HEK293 (cell line): Measurements from ENCODE around the gene SNAPC4.

Source experiments
- CTCF ChIA-PET: fragments of 350-600 bp; formaldehyde crosslinking; extraction: SDS; loops from one replicate; lab custom pipeline; 2021; ENCODE audit warnings: antibody characterized with exemption; lab: Yijun Ruan, JAX
- POLR2A ChIA-PET: fragments of 300-600 bp; formaldehyde crosslinking; extraction: SDS; loops from one replicate; lab custom pipeline; 2020; ENCODE audit warnings: antibody characterized with exemption, inconsistent platforms; lab: Yijun Ruan, JAX
- H3K27ac ChIP-seq: fragments of 200-500 bp; sonication (Bioruptor generic); 2 replicates; pipeline ENCODE4 v1.5.1; 2014; ENCODE audit warnings: low read depth, low read length, control low read depth, inconsistent platforms; ENCODE audit errors: extremely low read depth
- H3K36me3 ChIP-seq, 2 experiments: fragments of 200-500 bp in 1 of 2; sonication (Bioruptor generic) in 1 of 2; 1 replicate in 1 of 2; 2 replicates in 1 of 2; pipeline ENCODE4 v1.5.1; 2014 to 2017; ENCODE audit warnings: inconsistent platforms in 2 of 2, low read length in 2 of 2; ENCODE audit not compliant: control insufficient read depth in 2 of 2, insufficient read depth in 1 of 2
- H3K4me1 ChIP-seq: fragments of 200-500 bp; sonication (Bioruptor generic); 2 replicates; pipeline ENCODE4 v1.5.1; 2014; ENCODE audit warnings: mild to moderate bottlenecking, low read length, inconsistent platforms; ENCODE audit not compliant: control insufficient read depth, insufficient read depth
- H3K4me3 ChIP-seq: 2 replicates; pipeline ENCODE4 v1.5.1; 2011; ENCODE audit warnings: low read depth, mild to moderate bottlenecking, control low read depth, low read length, moderate library complexity
- H3K9me3 ChIP-seq: fragments of 200-500 bp; sonication (Bioruptor generic); 2 replicates; pipeline ENCODE4 v1.5.1; 2014; ENCODE audit warnings: low read depth, low read length, inconsistent platforms; ENCODE audit not compliant: control insufficient read depth, insufficient read depth
- EGR2 ChIP-seq: fragments of 450-650 bp; formaldehyde crosslinking; IDR thresholded peaks from 2 replicates; pipeline ENCODE4 v1.5.1; 2016; ENCODE audit warnings: low read depth, missing biosample characterization, missing genetic modification characterization
- GFI1B ChIP-seq: fragments of 450-650 bp; formaldehyde crosslinking; IDR thresholded peaks from 2 replicates; pipeline ENCODE4 v1.5.1; 2016; ENCODE audit warnings: missing biosample characterization, missing genetic modification characterization
- GLIS1 ChIP-seq: fragments of 450-650 bp; formaldehyde crosslinking; IDR thresholded peaks from 2 replicates; pipeline ENCODE4 v1.5.1; 2016; ENCODE audit warnings: missing biosample characterization, missing genetic modification characterization
- HIC1 ChIP-seq: fragments of 450-650 bp; formaldehyde crosslinking; IDR thresholded peaks from 2 replicates; pipeline ENCODE4 v1.5.1; 2016; ENCODE audit warnings: missing biosample characterization, missing genetic modification characterization
- IKZF3 ChIP-seq: fragments of 450-650 bp; IDR thresholded peaks from 2 replicates; pipeline ENCODE4 v1.5.0; 2018; ENCODE audit warnings: missing biosample characterization, mild to moderate bottlenecking, missing genetic modification characterization, moderate library complexity
- OSR2 ChIP-seq: fragments of 450-650 bp; formaldehyde crosslinking; IDR thresholded peaks from 2 replicates; pipeline ENCODE4 v1.5.1; 2016; ENCODE audit warnings: missing biosample characterization, missing genetic modification characterization
- SP3 ChIP-seq: fragments of 450-650 bp; formaldehyde crosslinking; IDR thresholded peaks from 2 replicates; pipeline ENCODE4 v1.5.1; 2016; ENCODE audit warnings: missing biosample characterization, missing genetic modification characterization
- TRIM28 ChIP-seq: IDR thresholded peaks from 2 replicates; pipeline ENCODE4 v1.6.1; 2011; ENCODE audit warnings: low read length, control low read depth, borderline replicate concordance
- YY1 ChIP-seq: fragments of 450-650 bp; formaldehyde crosslinking; IDR thresholded peaks from 2 replicates; pipeline ENCODE4 v1.5.1; 2018; ENCODE audit warnings: missing biosample characterization, missing genetic modification characterization
- ZBTB10 ChIP-seq: fragments of 450-650 bp; formaldehyde crosslinking; IDR thresholded peaks from 2 replicates; pipeline ENCODE4 v1.5.1; 2016; ENCODE audit warnings: missing biosample characterization, missing genetic modification characterization
- ZBTB20 ChIP-seq: fragments of 450-650 bp; formaldehyde crosslinking; IDR thresholded peaks from 2 replicates; pipeline ENCODE4 v1.5.1; 2016; ENCODE audit warnings: missing biosample characterization, missing genetic modification characterization
- ZBTB8A ChIP-seq: fragments of 450-650 bp; formaldehyde crosslinking; IDR thresholded peaks from 2 replicates; pipeline ENCODE4 v1.5.1; 2016; ENCODE audit warnings: missing biosample characterization, missing genetic modification characterization
- ZFP3 ChIP-seq: fragments of 450-650 bp; formaldehyde crosslinking; IDR thresholded peaks from 2 replicates; pipeline ENCODE4 v1.5.1; 2016; ENCODE audit warnings: low read depth, missing biosample characterization, missing genetic modification characterization
- ZFP37 ChIP-seq: fragments of 450-650 bp; formaldehyde crosslinking; IDR thresholded peaks from 2 replicates; pipeline ENCODE4 v1.5.1; 2016; ENCODE audit warnings: missing biosample characterization, missing genetic modification characterization
- ZFP69B ChIP-seq: fragments of 450-650 bp; formaldehyde crosslinking; IDR thresholded peaks from 2 replicates; pipeline ENCODE4 v1.5.1; 2016; ENCODE audit warnings: missing biosample characterization, missing genetic modification characterization
- ZNF157 ChIP-seq: fragments of 450-650 bp; formaldehyde crosslinking; IDR thresholded peaks from 2 replicates; pipeline ENCODE4 v1.5.1; 2016; ENCODE audit warnings: missing biosample characterization, missing genetic modification characterization
- ZNF223 ChIP-seq: fragments of 450-650 bp; formaldehyde crosslinking; IDR thresholded peaks from 2 replicates; pipeline ENCODE4 v1.5.1; 2016; ENCODE audit warnings: missing biosample characterization, missing genetic modification characterization
- ZNF274 ChIP-seq, 2 experiments: fragments of 200-500 bp in 1 of 2; fragments of 450-650 bp in 1 of 2; sonication (Bioruptor generic) in 1 of 2; formaldehyde crosslinking in 1 of 2; IDR thresholded peaks; 2 replicates each; pipeline versions ENCODE4 v1.5.1 to v1.6.1; 2014 to 2016; ENCODE audit warnings: borderline replicate concordance in 1 of 2, inconsistent platforms in 1 of 2, low read length in 1 of 2, missing biosample characterization in 1 of 2, missing genetic modification characterization in 1 of 2
- ZNF302 ChIP-seq: fragments of 450-650 bp; formaldehyde crosslinking; IDR thresholded peaks from 2 replicates; pipeline ENCODE4 v1.5.1; 2016; ENCODE audit warnings: missing biosample characterization, missing genetic modification characterization, low read depth
- ZNF341 ChIP-seq: fragments of 450-650 bp; formaldehyde crosslinking; IDR thresholded peaks from 2 replicates; pipeline ENCODE4; 2016; ENCODE audit warnings: low read depth, missing biosample characterization, missing genetic modification characterization
- ZNF433 ChIP-seq: fragments of 450-650 bp; formaldehyde crosslinking; IDR thresholded peaks from 2 replicates; pipeline ENCODE4 v1.5.1; 2016; ENCODE audit warnings: missing biosample characterization, missing genetic modification characterization, low read depth
- ZNF449 ChIP-seq: fragments of 450-650 bp; formaldehyde crosslinking; IDR thresholded peaks from 2 replicates; pipeline ENCODE4 v1.5.1; 2017; ENCODE audit warnings: missing biosample characterization, mild to moderate bottlenecking, missing genetic modification characterization, moderate library complexity
- ZNF514 ChIP-seq: fragments of 450-650 bp; formaldehyde crosslinking; IDR thresholded peaks from 2 replicates; pipeline ENCODE4 v1.5.1; 2016; ENCODE audit warnings: missing biosample characterization, missing genetic modification characterization
- ZNF560 ChIP-seq: fragments of 450-650 bp; formaldehyde crosslinking; IDR thresholded peaks from 2 replicates; pipeline ENCODE4 v1.5.1; 2017; ENCODE audit warnings: missing biosample characterization, missing genetic modification characterization, borderline replicate concordance
- ZNF660 ChIP-seq: fragments of 450-650 bp; IDR thresholded peaks from 2 replicates; pipeline ENCODE4 v1.5.1; 2018; ENCODE audit warnings: missing biosample characterization, mild to moderate bottlenecking, missing genetic modification characterization
- ZNF830 ChIP-seq: fragments of 450-650 bp; IDR thresholded peaks from 2 replicates; pipeline ENCODE4 v1.5.0; 2018; ENCODE audit warnings: missing biosample characterization, missing genetic modification characterization, low read depth, mild to moderate bottlenecking, moderate library complexity
- ZSCAN23 ChIP-seq: fragments of 450-650 bp; formaldehyde crosslinking; IDR thresholded peaks from 2 replicates; pipeline ENCODE4 v1.5.1; 2016; ENCODE audit warnings: missing biosample characterization, missing genetic modification characterization
- ZXDB ChIP-seq: fragments of 450-650 bp; formaldehyde crosslinking; IDR thresholded peaks from 2 replicates; pipeline ENCODE4 v1.5.1; 2016; ENCODE audit warnings: missing biosample characterization, missing genetic modification characterization

Gene SNAPC4

GRCh38 chr9:136395345-136396218 lies 4.4 kb downstream of the SNAPC4 start:
- Histone ChIP-seq H3K4me3 (no peak overlapping the region), H3K9me3 (no peaks in the 10 kb centered on the region), H3K4me1 (no peaks in the 10 kb centered on the region), H3K27ac (no peak overlapping the region), H3K36me3 (peaks cover 14 to 81% of the 10 kb centered on the region in 2 experiments)
- TF ChIP-seq ZNF449 (tag by site-specific recombination) (no peak), IKZF3 (tag by site-specific recombination) (no peak), HIC1 (tag by site-specific recombination) (no peak), ZFP37 (tag by site-specific recombination) (no peak), ZSCAN23 (tag by site-specific recombination) (no peak), YY1 (no peak), ZXDB (no peak), ZNF830 (tag by site-specific recombination) (no peak), EGR2 (tag by site-specific recombination) (no peak), ZNF433 (tag by site-specific recombination) (no peak), ZFP3 (tag by site-specific recombination) (no peak), ZNF302 (tag by site-specific recombination) (no peak), GFI1B (tag by site-specific recombination) (no peak), ZNF514 (tag by site-specific recombination) (no peak), ZNF274 (IDR thresholded peaks at IDR 0.05; ENCODE audit: low read length) (no peak), ZNF274 (tag by site-specific recombination; IDR thresholded peaks at IDR 0.05; ENCODE audit: borderline replicate concordance) (no peak), ZBTB10 (tag by site-specific recombination) (no peak), ZNF223 (no peak)
- ChIA-PET CTCF (interaction anchor here (0.8 to 3.3 kb wide), 3 partner anchors 18 to 56 kb away, joined by 4 to 13 read pairs (median 7); partner anchors contain the start of gene DNLZ), POLR2A (interaction anchor here (1.1 to 3.4 kb wide), 5 partner anchors 8 to 33 kb away, joined by 3 to 10 read pairs (median 7); partner anchors contain the start of genes DNLZ, ENTR1 and PMPCA)

- Histone ChIP-seq H3K4me3 (no peak overlapping the region), H3K9me3 (no peaks in the 10 kb centered on the region), H3K4me1 (no peaks in the 10 kb centered on the region), H3K27ac (no peak overlapping the region), H3K36me3 (peaks cover 14 to 83% of the 10 kb centered on the region in 2 experiments)
- ChIA-PET CTCF (no interaction called here), POLR2A (interaction anchor here (2.2 to 3.4 kb wide), 2 partner anchors 24 to 32 kb away, joined by 8 to 10 read pairs; partner anchors contain the start of gene DNLZ)
- TF ChIP-seq GLIS1 (tag by site-specific recombination) (no peak), ZFP69B (tag by site-specific recombination) (no peak), ZNF660 (no peak), OSR2 (tag by site-specific recombination) (no peak), ZSCAN23 (tag by site-specific recombination) (no peak), TRIM28 (no peak), SP3 (tag by site-specific recombination) (no peak), ZBTB8A (tag by site-specific recombination) (no peak), ZBTB20 (no peak), ZNF157 (tag by site-specific recombination) (no peak), ZNF560 (tag by site-specific recombination) (no peak), ZNF341 (tag by site-specific recombination) (no peak)
These were observed 5.0 kb downstream of the SNAPC4 start for GRCh38 chr9:136395020-136395340.
